Muscle of leg (tissue), 11 donors: ENCODE results near the gene ACOX3. TPM values are rescaled to one million over a fixed set of nuclear protein-coding genes. Genes with fewer than 3 reads are reported as not detected.
A peak's percentile ranks its signal among the peaks of the same experiment; 100 is the strongest.

ENCODE experiments used
- DNase-seq: peaks from one replicate; pipeline ENCODE4 v3.0.0; 2013
- H3K27ac ChIP-seq: one replicate; pipeline ENCODE4 v1.5.1; 2013; ENCODE audit warnings: mild to moderate bottlenecking, low read length, control low read depth
- H3K27me3 ChIP-seq: one replicate; pipeline ENCODE4 v1.6.1; 2013; ENCODE audit warnings: low read length; ENCODE audit not compliant: control insufficient read depth, insufficient read depth
- H3K36me3 ChIP-seq: one replicate; pipeline ENCODE4 v1.6.1; 2013; ENCODE audit warnings: low read length; ENCODE audit not compliant: control insufficient read depth, insufficient read depth
- H3K4me1 ChIP-seq: one replicate; pipeline ENCODE4 v1.6.1; 2013; ENCODE audit warnings: low read length; ENCODE audit not compliant: control insufficient read depth, insufficient read depth
- H3K4me3 ChIP-seq: one replicate; pipeline ENCODE4 v1.5.1; 2013; ENCODE audit warnings: low read length, control low read depth
- H3K9me3 ChIP-seq: replicated peaks from 2 replicates; pipeline ENCODE4 v1.6.1; 2013; ENCODE audit warnings: low read depth, low read length; ENCODE audit not compliant: control insufficient read depth
- WGBS: methylation state at CpG from one replicate; pipeline ENCODE4 v1.1.5; 2013; ENCODE audit warnings: missing lambda C conversion rate; ENCODE audit not compliant: insufficient coverage; 5-methylcytosine and 5-hydroxymethylcytosine counted together
- polyA plus RNA-seq, 8 donors: library from polyadenylated mRNA; unstranded; fragments of 120-200 nt; gene quantifications; one replicate each; pipeline versions ENCODE4 v1.2.1 to v1.2.3, GENCODE V29; 2013; ENCODE audit warnings: inconsistent platforms in 1 of 8, low replicate concordance in 1 of 8; ENCODE audit not compliant: insufficient read length in 8 of 8, insufficient read depth in 1 of 8
- total RNA-seq: library from RNA; stranded (reverse); fragments of 120-200 nt; gene quantifications from one replicate; pipeline ENCODE4 v1.2.4, GENCODE V29; 2013

The ACOX3 gene
- total and polyA plus RNA-seq, 9 donors = 10.1 to 20.3 (median 15.8) TPM

DNA sequence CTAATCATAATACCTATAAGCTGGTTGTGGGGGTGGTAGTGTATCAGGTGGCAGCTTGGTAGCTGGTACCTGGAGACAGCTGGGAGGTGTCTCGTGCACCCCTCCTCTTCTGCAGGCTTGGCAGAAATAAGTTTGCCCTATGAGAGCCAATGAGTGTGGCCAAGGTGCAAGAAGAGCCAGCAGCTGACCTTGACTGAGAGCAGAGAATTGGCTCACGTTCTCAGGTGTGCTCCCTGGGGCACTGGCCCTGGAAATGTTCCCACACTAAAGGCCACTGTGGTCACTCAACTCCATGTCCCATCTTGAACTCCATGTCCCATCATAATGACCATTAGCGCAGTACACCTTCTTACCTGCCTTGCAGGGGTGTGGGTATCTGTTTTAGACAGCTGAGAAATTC is 13.4 kb upstream of the ACOX3 start:
- Histone ChIP-seq H3K36me3 (peaks cover 73% of the 10 kb centered on the region), H3K4me3 (no peak overlapping the region), H3K9me3 (no peaks in the 10 kb centered on the region), H3K4me1 (no peaks in the 10 kb centered on the region), H3K27ac (no peak overlapping the region), H3K27me3 (no peaks in the 10 kb centered on the region)
- DNase-seq = no peak
- WGBS = 81% methylated on average over 2 of the region's 3 CpGs

DNA sequence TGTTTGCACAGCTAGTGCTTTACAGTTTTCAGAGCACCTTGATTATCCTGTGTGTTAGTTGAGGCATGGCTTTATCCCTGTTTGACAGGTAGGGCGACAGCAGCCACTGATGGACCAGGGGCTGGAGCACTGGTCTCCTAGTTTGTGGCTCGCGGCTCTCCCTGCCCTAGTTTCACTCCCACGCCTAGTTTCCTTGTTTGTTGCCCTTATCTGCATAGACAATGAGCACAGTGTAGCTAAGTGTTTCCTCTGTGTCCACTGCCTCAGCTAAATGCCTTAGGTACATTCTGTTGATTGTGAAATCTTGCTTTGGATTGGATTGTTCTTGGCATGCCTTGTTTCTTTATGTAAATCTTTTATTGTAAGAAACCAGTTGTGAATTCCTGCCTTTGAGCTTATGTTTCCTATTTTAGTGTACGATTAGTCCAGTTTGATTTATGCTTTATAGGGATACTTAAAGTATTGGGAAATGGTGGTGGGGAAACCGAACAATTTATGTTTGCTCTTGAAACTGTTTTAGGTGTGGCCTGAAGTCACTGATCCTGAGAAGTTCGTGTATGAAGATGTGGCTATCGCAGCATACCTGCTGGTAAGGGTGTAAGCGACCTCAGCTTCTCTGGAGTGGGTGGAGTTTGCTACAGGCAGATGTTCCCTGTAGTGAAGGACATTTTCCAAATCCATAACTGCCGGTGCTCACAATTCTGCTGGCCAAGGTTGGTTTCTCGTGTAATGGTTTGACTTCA is 11.1 kb upstream of the ACOX3 start:
- Histone ChIP-seq H3K36me3 (peaks cover 77% of the 10 kb centered on the region), H3K27ac (no peak overlapping the region), H3K4me3 (no peak overlapping the region), H3K9me3 (no peaks in the 10 kb centered on the region), H3K27me3 (no peaks in the 10 kb centered on the region), H3K4me1 (no peaks in the 10 kb centered on the region)
- DNase-seq = no peak
- WGBS = 93% methylated on average over 10 of the region's 11 CpGs

DNA sequence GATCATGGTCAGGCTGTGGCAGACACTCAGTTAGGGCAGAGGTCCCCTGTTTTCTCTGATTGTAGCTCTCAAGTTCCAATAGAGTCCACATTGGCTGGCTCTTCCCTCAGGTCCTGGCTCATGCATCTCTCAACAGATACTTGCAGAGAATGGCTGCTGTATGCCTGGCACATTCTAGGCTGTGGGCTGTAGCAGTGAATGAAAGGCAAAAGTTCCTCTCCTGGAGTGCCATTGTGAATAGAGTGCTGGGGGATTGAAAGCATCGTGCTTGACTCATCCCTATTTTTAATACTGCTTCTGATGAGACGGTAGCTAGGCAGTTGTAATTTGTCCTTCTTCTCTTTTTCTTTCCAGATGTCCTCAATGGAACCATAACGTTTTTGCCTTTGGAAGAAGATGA is 5.6 kb upstream of the ACOX3 start:
- H3K4me1 ChIP-seq = peaks cover 20% of the 10 kb centered on the region
- H3K27me3 ChIP-seq = no peaks in the 10 kb centered on the region
- no peaks in the 10 kb centered on the region for H3K9me3 ChIP-seq
- no peak overlapping the region for H3K4me3 ChIP-seq
- no peak for DNase-seq
- WGBS = no CpG with 5 or more reads among the region's 3 CpGs
- H3K36me3 ChIP-seq = peaks cover 42% of the 10 kb centered on the region
- H3K27ac ChIP-seq = no peak overlapping the region

- Histone ChIP-seq H3K27ac (no peak overlapping the region), H3K9me3 (no peaks in the 10 kb centered on the region), H3K27me3 (no peaks in the 10 kb centered on the region), H3K36me3 (peaks cover 30% of the 10 kb centered on the region), H3K4me3 (no peak overlapping the region), H3K4me1 (peaks cover 25% of the 10 kb centered on the region)
- 71% methylated on average over 4 of the region's 6 CpGs for WGBS
- no peak for DNase-seq
Measured at GRCh38 chr4:8443801-8444200, 3.3 kb upstream of the ACOX3 start.

- H3K27ac ChIP-seq = no peak overlapping the region
- peaks cover 25% of the 10 kb centered on the region for H3K4me1 ChIP-seq
- WGBS = 91% methylated on average over 5 of the region's 10 CpGs
- no peaks in the 10 kb centered on the region for H3K27me3 ChIP-seq
- H3K36me3 ChIP-seq = peaks cover 21% of the 10 kb centered on the region
- H3K9me3 ChIP-seq = no peaks in the 10 kb centered on the region
- DNase-seq = no peak
- no peak overlapping the region for H3K4me3 ChIP-seq
Measured at GRCh38 chr4:8442596-8443358, 2.3 kb upstream of the ACOX3 start.

DNA sequence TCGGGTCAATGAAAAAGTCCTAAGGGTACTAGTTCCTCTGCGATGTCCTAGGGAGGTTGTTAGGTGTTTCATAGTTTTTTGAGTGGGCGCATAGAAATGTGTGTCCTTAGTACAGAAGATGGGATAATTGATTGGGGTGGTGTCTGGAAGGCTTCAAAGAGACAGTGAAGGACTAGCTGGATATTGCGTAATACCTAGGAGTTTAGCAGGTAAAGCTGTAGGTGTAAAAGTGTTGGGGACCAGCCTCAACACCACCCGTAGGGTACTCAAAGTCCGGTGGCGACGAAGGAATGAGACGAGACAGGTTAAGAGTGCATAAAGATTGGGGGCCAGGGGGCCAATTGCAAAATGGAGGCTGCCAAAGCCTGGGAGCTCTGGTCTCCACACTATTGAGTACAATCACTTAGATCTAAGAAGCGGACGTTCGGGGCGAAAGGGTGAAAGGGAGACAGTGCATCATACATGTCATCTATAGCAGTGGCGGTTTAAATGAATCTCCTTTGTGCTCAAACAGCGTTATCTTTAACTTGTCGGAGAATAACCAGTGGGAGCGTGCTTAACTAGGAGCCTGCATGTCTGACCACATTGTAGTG is 1.1 kb upstream of the ACOX3 start:
- no peak for DNase-seq
- H3K4me1 ChIP-seq = peaks cover 25% of the 10 kb centered on the region
- H3K27me3 ChIP-seq = no peaks in the 10 kb centered on the region
- WGBS = 69% methylated on average over 13 of the region's 17 CpGs
- no peak overlapping the region for H3K27ac ChIP-seq
- H3K36me3 ChIP-seq = peaks cover 10% of the 10 kb centered on the region
- no peaks in the 10 kb centered on the region for H3K9me3 ChIP-seq
- peak overlapping the region; percentile 83 for H3K4me3 ChIP-seq

DNA sequence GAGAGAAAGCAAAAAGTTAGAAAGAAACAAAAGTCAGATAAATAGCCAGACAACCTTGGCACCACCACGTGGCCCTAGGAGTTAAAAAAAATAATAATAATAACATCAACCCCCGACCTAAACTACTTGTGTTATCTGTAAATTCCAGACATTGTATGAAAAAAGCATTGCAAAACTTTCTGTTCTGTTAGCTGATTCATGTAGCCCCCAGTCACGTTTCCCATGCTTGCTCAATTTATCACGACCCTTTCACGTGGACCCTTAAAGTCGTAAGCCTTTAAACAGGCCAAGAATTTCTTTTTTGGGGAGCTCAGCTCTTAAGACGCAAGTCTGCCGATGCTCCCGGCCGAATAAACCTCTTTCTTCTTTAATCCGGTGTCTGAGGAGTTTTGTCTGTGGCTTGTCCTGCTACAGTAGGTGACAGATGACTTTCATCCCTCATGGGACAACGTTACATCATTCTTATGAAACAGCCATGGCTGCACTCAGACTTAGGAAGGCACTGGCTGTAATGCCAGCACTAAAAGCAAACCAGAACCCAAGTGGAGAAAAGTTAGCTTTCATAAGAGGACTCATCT is 520 bp downstream of the ACOX3 start:
- no peaks in the 10 kb centered on the region for H3K9me3 ChIP-seq
- H3K4me1 ChIP-seq = peaks cover 34% of the 10 kb centered on the region
- peak overlapping the region; percentile 96 for H3K27ac ChIP-seq
- DNase-seq = peak; percentile 76
- no peaks in the 10 kb centered on the region for H3K27me3 ChIP-seq
- WGBS = 20% methylated on average over 8 of the region's 12 CpGs
- peaks cover 5% of the 10 kb centered on the region for H3K36me3 ChIP-seq
- H3K4me3 ChIP-seq = peak overlapping the region; percentile 83

DNA sequence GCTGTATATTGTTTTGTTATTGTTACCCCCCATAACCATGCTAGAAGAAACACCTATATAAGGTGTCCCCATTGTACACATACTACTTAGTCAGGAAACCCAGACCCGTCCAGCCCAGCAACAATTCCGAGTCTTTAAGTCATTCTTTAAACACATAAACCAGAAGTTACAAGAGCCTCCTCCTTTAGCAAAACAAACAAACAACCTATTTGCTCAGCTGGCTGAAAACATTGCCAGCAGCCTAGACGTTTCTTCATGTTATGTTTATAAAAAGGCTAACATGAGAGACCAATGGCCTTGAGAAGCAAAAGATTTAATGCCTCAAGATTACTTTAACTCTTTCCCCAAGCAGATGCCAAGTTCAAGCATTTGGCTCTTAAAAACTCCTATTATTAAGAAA is 1.4 kb downstream of the ACOX3 start:
- Histone ChIP-seq H3K4me1 (peaks cover 34% of the 10 kb centered on the region), H3K27me3 (no peaks in the 10 kb centered on the region), H3K36me3 (peaks cover 5% of the 10 kb centered on the region), H3K27ac (no peak overlapping the region), H3K9me3 (no peaks in the 10 kb centered on the region), H3K4me3 (no peak overlapping the region)
- DNase-seq = no peak
- no CpG with 5 or more reads among the region's 3 CpGs for WGBS

GRCh38 chr4:8438743-8439142 is 1.8 kb downstream of the ACOX3 start:
- WGBS = 92% methylated on average over 10 of the region's 11 CpGs
- Histone ChIP-seq H3K4me3 (no peak overlapping the region), H3K4me1 (peaks cover 34% of the 10 kb centered on the region)

DNA sequence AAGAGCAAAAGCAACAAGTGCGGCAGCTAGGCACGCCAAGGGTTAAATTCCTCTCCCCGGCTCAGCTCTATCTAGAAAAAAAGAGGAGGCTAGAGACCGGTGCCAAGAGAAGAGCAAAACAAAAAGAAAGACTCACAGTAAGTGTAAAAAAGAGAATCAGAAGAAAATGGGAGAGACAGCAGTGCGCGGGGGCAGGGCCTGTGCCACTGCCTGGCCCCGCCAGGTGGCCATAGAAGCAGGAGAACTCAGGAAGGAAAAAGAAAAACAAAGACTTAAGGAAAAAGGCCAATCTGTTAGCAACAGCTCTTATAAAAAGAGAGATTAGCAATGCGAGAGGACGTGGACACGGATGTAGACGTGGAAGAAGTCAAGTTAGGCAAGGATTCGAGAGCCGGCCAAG is 3.2 kb downstream of the ACOX3 start:
- Histone ChIP-seq H3K9me3 (no peaks in the 10 kb centered on the region), H3K27ac (peak overlapping the region; percentile 48), H3K27me3 (no peaks in the 10 kb centered on the region), H3K36me3 (no peaks in the 10 kb centered on the region), H3K4me3 (no peak overlapping the region), H3K4me1 (peaks cover 28% of the 10 kb centered on the region)
- 36% methylated on average over 10 of the region's 13 CpGs for WGBS
- no peak for DNase-seq

More at GRCh38 chr4:8438743-8439142, 1.8 kb downstream of the ACOX3 start:
- H3K36me3 ChIP-seq = peaks cover 5% of the 10 kb centered on the region
- H3K27ac ChIP-seq = no peak overlapping the region
- no peak for DNase-seq
- no peaks in the 10 kb centered on the region for H3K9me3 ChIP-seq
- H3K27me3 ChIP-seq = no peaks in the 10 kb centered on the region
